Stimulated activated CD4-positive, alpha-beta T cell treated with anti-CD3 and anti-CD28 coated beads, Interleukin-1b, Interleukin-23, amount 100 ng/mL, for 24 hours (primary cell): ENCODE results near the gene CTR9.

ENCODE experiments used
- DNase-seq, 4 experiments: peaks; one replicate each; pipeline ENCODE4 v3.0.0-alpha.2; 2020; ENCODE audit warnings: low read depth in 4 of 4, low spot score in 1 of 4

CTR9 gene

GRCh38 chr11:10742460-10743208, 8.4 kb upstream of the CTR9 start:
- no peak for DNase-seq

- no peak for DNase-seq
Observed at GRCh38 chr11:10743354-10744000, 7.6 kb upstream of the CTR9 start.

- no peak for DNase-seq
Observed at GRCh38 chr11:10744206-10744605, 6.8 kb upstream of the CTR9 start.

- DNase-seq, result no peak
Observed at GRCh38 chr11:10746871-10747270, 4.2 kb upstream of the CTR9 start.

GRCh38 chr11:10747733-10748132, 3.3 kb upstream of the CTR9 start:
- no peak for DNase-seq

- no peak for DNase-seq
Observed at GRCh38 chr11:10749476-10749875, 1.6 kb upstream of the CTR9 start.

- DNase-seq, result no peak
Observed at GRCh38 chr11:10751581-10751940, 515 bp downstream of the CTR9 start.

- no peak for DNase-seq
Observed at GRCh38 chr11:10752061-10752460, 1.0 kb downstream of the CTR9 start.

GRCh38 chr11:10752486-10752885, 1.4 kb downstream of the CTR9 start:
- DNase-seq, result no peak

GRCh38 chr11:10758957-10759356, 7.9 kb downstream of the CTR9 start:
- no peak for DNase-seq

- DNase-seq, result no peak
Observed at GRCh38 chr11:10761085-10761698, 10.1 kb downstream of the CTR9 start.

GRCh38 chr11:10762185-10762584, 11.1 kb downstream of the CTR9 start:
- DNase-seq, result no peak

GRCh38 chr11:10762913-10763421, 11.9 kb downstream of the CTR9 start:
- no peak for DNase-seq

- DNase-seq, result no peak
Observed at GRCh38 chr11:10763766-10764165, 12.7 kb downstream of the CTR9 start.

- DNase-seq, result no peak
Observed at GRCh38 chr11:10764412-10764811, 13.4 kb downstream of the CTR9 start.

GRCh38 chr11:10770626-10771254, 19.7 kb downstream of the CTR9 start:
- DNase-seq, result no peak

GRCh38 chr11:10771457-10771856, 20.4 kb downstream of the CTR9 start:
- DNase-seq, result no peak

GRCh38 chr11:10774811-10775210, 23.8 kb downstream of the CTR9 start:
- no peak for DNase-seq

GRCh38 chr11:10777393-10777793, 26.3 kb downstream of the CTR9 start:
- DNase-seq, result no peak

GRCh38 chr11:10777806-10778205, 26.8 kb downstream of the CTR9 start:
- no peak for DNase-seq

GRCh38 chr11:10778217-10778970, 27.3 kb downstream of the CTR9 start:
- DNase-seq, result no peak
